HepG2 (cell line): ENCODE measurements around the gene C6orf62. TPM values are rescaled to one million over a fixed set of nuclear protein-coding genes. Genes with fewer than 3 reads are reported as not detected.
A peak's percentile ranks its signal among the peaks of the same experiment; 100 is the strongest.

Source experiments
- ATRX ChIP-seq: sonication (generic); formaldehyde crosslinking; IDR thresholded peaks from 2 replicates; pipeline ENCODE4 v1.4.0; 2020; ENCODE audit warnings: missing genetic modification reagents, borderline replicate concordance
- CBFB ChIP-seq: sonication (generic); formaldehyde crosslinking; IDR thresholded peaks from 2 replicates; pipeline ENCODE4 v1.4.0; 2020; ENCODE audit warnings: missing genetic modification reagents
- CBX1 ChIP-seq: IDR thresholded peaks from one replicate; pipeline ENCODE4 v1.6.1; 2016; ENCODE audit warnings: antibody characterized with exemption, low read depth
- ESRRA ChIP-seq: sonication (generic); formaldehyde crosslinking; IDR thresholded peaks from 2 replicates; pipeline ENCODE4 v1.5.1; 2020; ENCODE audit warnings: mild to moderate bottlenecking, low read depth, missing genetic modification reagents
- FOXO1 ChIP-seq: sonication (generic); formaldehyde crosslinking; IDR thresholded peaks from 2 replicates; pipeline ENCODE4 v1.4.0; 2020; ENCODE audit warnings: missing genetic modification reagents
- HDAC2 ChIP-seq: sonication (generic); formaldehyde crosslinking; IDR thresholded peaks from 2 replicates; pipeline ENCODE4 v1.4.0; 2020; ENCODE audit warnings: missing genetic modification reagents
- KDM3A ChIP-seq: IDR thresholded peaks from 2 replicates; pipeline ENCODE4 v1.6.1; 2018; ENCODE audit warnings: low read depth, missing compliant biosample characterization
- KLF9 ChIP-seq: IDR thresholded peaks from 2 replicates; pipeline ENCODE4 v1.6.1; 2016; ENCODE audit warnings: low read depth
- MED1 ChIP-seq: sonication (generic); formaldehyde crosslinking; IDR thresholded peaks from 2 replicates; pipeline ENCODE4 v1.4.0; 2020; ENCODE audit warnings: missing genetic modification reagents
- NKX3-1 ChIP-seq: sonication (generic); formaldehyde crosslinking; IDR thresholded peaks from 2 replicates; pipeline ENCODE4 v1.5.0; 2020; ENCODE audit warnings: missing genetic modification reagents
- NR2F2 ChIP-seq: IDR thresholded peaks from 2 replicates; pipeline ENCODE4 v1.6.1; 2012; ENCODE audit warnings: low read depth, inconsistent platforms, borderline replicate concordance
- SRY ChIP-seq: sonication (generic); formaldehyde crosslinking; IDR thresholded peaks from 2 replicates; pipeline ENCODE4 v1.8.0; 2022; ENCODE audit warnings: mild to moderate bottlenecking, missing genetic modification reagents
- TCF7 ChIP-seq: sonication (generic); IDR thresholded peaks from 2 replicates; pipeline ENCODE4 v1.6.1; 2016; ENCODE audit warnings: antibody characterized with exemption, low read depth
- TEAD3 ChIP-seq: optimal IDR thresholded peaks from 2 replicates; pipeline ENCODE3; 2016; ENCODE audit warnings: borderline replicate concordance
- TRIM24 ChIP-seq: sonication (generic); formaldehyde crosslinking; IDR thresholded peaks from 2 replicates; pipeline ENCODE4 v1.8.0; 2022; ENCODE audit warnings: mild to moderate bottlenecking, missing genetic modification reagents
- ZBTB14 ChIP-seq: sonication (generic); formaldehyde crosslinking; IDR thresholded peaks from 2 replicates; pipeline ENCODE4 v1.4.0; 2020; ENCODE audit warnings: missing genetic modification reagents
- ZBTB38 ChIP-seq: sonication (generic); formaldehyde crosslinking; IDR thresholded peaks from 2 replicates; pipeline ENCODE4 v1.5.1; 2020; ENCODE audit warnings: mild to moderate bottlenecking, missing genetic modification reagents
- ZBTB8A ChIP-seq: sonication (generic); formaldehyde crosslinking; IDR thresholded peaks from 2 replicates; pipeline ENCODE4 v1.4.0; 2020; ENCODE audit warnings: mild to moderate bottlenecking, low read depth, missing genetic modification reagents, borderline replicate concordance
- ZFX ChIP-seq: sonication (generic); formaldehyde crosslinking; IDR thresholded peaks from 2 replicates; pipeline ENCODE4 v1.4.0; 2020; ENCODE audit warnings: mild to moderate bottlenecking, low read depth, missing genetic modification reagents, moderate library complexity
- ZKSCAN5 ChIP-seq: sonication (generic); formaldehyde crosslinking; IDR thresholded peaks from 2 replicates; pipeline ENCODE4 v1.5.1; 2020; ENCODE audit warnings: mild to moderate bottlenecking, missing genetic modification reagents
- ZNF256 ChIP-seq: sonication (generic); formaldehyde crosslinking; conservative IDR thresholded peaks from 2 replicates; pipeline ENCODE4 v1.4.0; 2020; ENCODE audit warnings: missing genetic modification reagents
- ZNF503 ChIP-seq: sonication (generic); formaldehyde crosslinking; IDR thresholded peaks from 2 replicates; pipeline ENCODE4 v1.4.0; 2020; ENCODE audit warnings: missing genetic modification reagents
- ZNF513 ChIP-seq: sonication (generic); formaldehyde crosslinking; conservative IDR thresholded peaks from 2 replicates; pipeline ENCODE4 v1.5.0; 2020; ENCODE audit warnings: missing genetic modification reagents
- ZNF557 ChIP-seq: sonication (generic); formaldehyde crosslinking; IDR thresholded peaks from 2 replicates; pipeline ENCODE4 v1.4.0; 2020; ENCODE audit warnings: missing genetic modification reagents
- ZNF569 ChIP-seq: sonication (generic); formaldehyde crosslinking; IDR thresholded peaks from 2 replicates; pipeline ENCODE4 v1.5.0; 2020; ENCODE audit warnings: mild to moderate bottlenecking, missing genetic modification reagents, moderate library complexity, borderline replicate concordance
- ZNF598 ChIP-seq: sonication (generic); formaldehyde crosslinking; IDR thresholded peaks from 2 replicates; pipeline ENCODE4 v1.5.1; 2020; ENCODE audit warnings: mild to moderate bottlenecking, missing genetic modification reagents, borderline replicate concordance
- ZNF839 ChIP-seq: sonication (generic); formaldehyde crosslinking; IDR thresholded peaks from 2 replicates; pipeline ENCODE4 v1.4.0; 2020; ENCODE audit warnings: missing genetic modification reagents, mild to moderate bottlenecking, borderline replicate concordance
- ZSCAN31 ChIP-seq: sonication (generic); formaldehyde crosslinking; IDR thresholded peaks from 2 replicates; pipeline ENCODE4 v1.5.0; 2020; ENCODE audit warnings: low read depth, mild to moderate bottlenecking, missing genetic modification reagents
- polyA plus RNA-seq, 8 experiments: library from polyadenylated mRNA; depleted of rRNA in 3 of 8; stranded (reverse) in 7 of 8; unstranded in 1 of 8; fragments of >200 nt; fragmentation: Illumina TruSeq in 4 of 8; extraction: Trizol in 4 of 8; gene quantifications; 2 replicates each; pipeline versions ENCODE4 v1.2.1 to v1.2.3, GENCODE V29; 2011 to 2016; ENCODE audit warnings: low read depth in 4 of 8, missing spikeins in 1 of 8, mixed read lengths in 1 of 8; ENCODE audit not compliant: insufficient read depth in 1 of 8
- total RNA-seq, 5 experiments: library from RNA; depleted of rRNA; stranded (reverse); fragments of >200 nt; fragmentation: Illumina TruSeq; extraction: Trizol; gene quantifications; 2 replicates each; pipeline ENCODE4 v1.2.3, GENCODE V29; 2016; ENCODE audit warnings: low read depth in 1 of 5

Gene C6orf62
- total and polyA plus RNA-seq, 2 of the 13 experiments (the other 11 are each of a cell fraction or from before 2014, with no cell fraction given): 54.8 to 90.4 TPM

- TF ChIP-seq TCF7 (no peak), ZBTB38 (CRISPR knock-in tag) (peak; percentile 30; the same call in 1 of the 2 replicates), ATRX (CRISPR knock-in tag) (no peak), ZNF503 (CRISPR knock-in tag) (peak; percentile 30; the same call in 1 of the 2 replicates), NR2F2 (0 out of 2 replicates have a peak, but pooled peaks have one; percentile 13), KLF9 (no peak; the same call in 1 of the 2 replicates), ESRRA (CRISPR knock-in tag) (no peak), NKX3-1 (CRISPR knock-in tag) (peak; percentile 87; the same call in 1 of the 2 replicates), ZNF598 (CRISPR knock-in tag) (no peak), MED1 (CRISPR knock-in tag) (peak; percentile 61), CBFB (CRISPR knock-in tag) (no peak), ZNF256 (CRISPR knock-in tag) (no peak), ZNF557 (CRISPR knock-in tag) (peak; percentile 64; the same call in 1 of the 2 replicates), KDM3A (CRISPR knock-in tag) (peak; percentile 3; the same call in 1 of the 2 replicates), ZFX (CRISPR knock-in tag) (peak; percentile 78), ZBTB14 (CRISPR knock-in tag) (no peak), ZNF513 (CRISPR knock-in tag) (no peak), TEAD3 (no peak), CBX1 (no peak), HDAC2 (no peak; the same call in 1 of the 2 replicates), ZNF839 (peak; percentile 62; the same call in 1 of the 2 replicates), ZBTB8A (CRISPR knock-in tag) (peak; percentile 55; the same call in 1 of the 2 replicates), ZKSCAN5 (CRISPR knock-in tag) (no peak), ZSCAN31 (CRISPR knock-in tag) (no peak), SRY (CRISPR knock-in tag) (peak; percentile 54; the same call in 1 of the 2 replicates), ZNF569 (CRISPR knock-in tag) (no peak), TRIM24 (no peak), FOXO1 (peak; percentile 58; the same call in 1 of the 2 replicates)
These were observed 1.9 kb upstream of the C6orf62 start (continued) for GRCh38 chr6:24720604-24721460.
